Activated naive CD8-positive, alpha-beta T cell treated with anti-CD3 and anti-CD28 coated beads, Interleukin-2, amount 10 ng/mL, durations not matched to agents 7 days and 5 days (primary cell): Measurements from ENCODE around the gene QPCT. TPM values are rescaled to one million over a fixed set of nuclear protein-coding genes. Genes with fewer than 3 reads are reported as not detected.
"Not testable (repeated sequence)": the region's sequence is repeated elsewhere in the genome, so short reads cannot be mapped to it uniquely, and the experiment has no call there.

ENCODE experiments used
- ATAC-seq: fragments of 150-1000 bp; cut with Tn5 transposase; one replicate; pipeline ENCODE4 v1.10.0; 2021; ENCODE audit warnings: low read depth, moderate library complexity
- POLR2A ChIA-PET: fragments of 350-600 bp; sonication (Branson Sonifier 250); formaldehyde crosslinking; loops from one replicate; lab custom pipeline; 2021; ENCODE audit warnings: antibody characterized with exemption; lab: Charles Lee
- DNase-seq: peaks from one replicate; pipeline ENCODE4 v3.0.0; 2021
- H3K27ac Mint-ChIP-seq: one replicate; pipeline ENCODE4 v1.8.0; 2022; ENCODE audit warnings: mild to moderate bottlenecking, mixed read lengths
- H3K27me3 Mint-ChIP-seq: one replicate; pipeline ENCODE4 v1.8.0; 2022; ENCODE audit warnings: mild to moderate bottlenecking, moderate library complexity, mixed read lengths
- H3K36me3 Mint-ChIP-seq: one replicate; pipeline ENCODE4 v1.8.0; 2021; ENCODE audit warnings: mild to moderate bottlenecking, mixed read lengths
- H3K4me1 Mint-ChIP-seq: one replicate; pipeline ENCODE4 v1.8.0; 2021; ENCODE audit warnings: mixed read lengths
- H3K4me3 Mint-ChIP-seq: one replicate; pipeline ENCODE4 v1.8.0; 2022; ENCODE audit warnings: mild to moderate bottlenecking, moderate library complexity, mixed read lengths
- H3K9me3 Mint-ChIP-seq: one replicate; pipeline ENCODE4 v1.8.0; 2021; ENCODE audit warnings: mixed read lengths
- total RNA-seq, 2 experiments: library from RNA; stranded (reverse); gene quantifications; one replicate each; pipeline ENCODE4 v1.2.3, GENCODE V29; 2021

Gene QPCT
- 1 to 10 TPM in 1 of 2 experiments, under 1 TPM in 1; 0.50 to 1.1 TPM for total RNA-seq

DNA sequence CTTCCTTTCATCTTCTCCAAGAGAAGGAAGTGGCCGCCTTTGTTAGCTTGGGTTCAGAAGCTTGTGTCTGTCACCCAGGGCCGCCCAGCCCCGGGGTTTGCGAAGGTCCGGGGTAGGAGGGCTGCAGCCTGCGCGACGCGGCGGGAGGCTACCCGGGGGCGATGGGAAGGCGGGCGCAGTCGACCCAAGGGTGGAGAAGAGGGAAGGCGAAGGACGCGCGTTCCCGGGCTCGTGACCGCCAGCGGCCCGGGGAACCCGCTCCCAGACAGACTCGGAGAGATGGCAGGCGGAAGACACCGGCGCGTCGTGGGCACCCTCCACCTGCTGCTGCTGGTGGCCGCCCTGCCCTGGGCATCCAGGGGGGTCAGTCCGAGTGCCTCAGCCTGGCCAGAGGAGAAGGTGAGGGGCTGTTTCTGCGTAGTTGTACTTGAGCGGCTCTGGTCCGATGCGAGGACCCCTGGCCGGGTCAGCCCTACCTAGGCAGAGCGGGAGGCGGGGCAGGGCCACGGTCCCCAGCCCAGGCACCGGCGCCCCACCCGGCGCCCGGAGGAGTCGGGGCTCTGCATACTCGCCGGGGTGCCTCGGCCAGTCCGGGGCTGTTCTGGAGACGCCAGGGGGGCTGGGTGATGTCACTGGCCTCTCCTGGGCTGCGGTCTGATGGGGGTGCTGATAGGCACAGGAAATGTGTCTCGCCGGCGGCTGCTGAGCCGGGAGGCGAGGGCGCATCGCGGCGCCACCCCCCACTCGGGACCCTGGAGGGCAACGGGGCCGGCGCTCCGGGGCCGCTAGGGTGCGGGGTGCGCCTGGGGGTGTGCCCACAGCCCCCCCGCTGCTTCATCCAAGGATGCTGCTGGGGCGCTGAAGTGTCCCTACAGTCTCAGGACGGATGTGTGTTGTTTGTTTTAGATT, at the start of gene QPCT:
Gene QPCT, plus strand, starts transcription at position 178 of the 909 bp plus-strand sequence. Its CDS starts 102 bp downstream, at position 280.
- H3K27ac Mint-ChIP-seq = peak within 1 kb of the TSS; percentile 17
- H3K4me1 Mint-ChIP-seq = peaks cover 8% of the 10 kb centered on the region
- H3K9me3 Mint-ChIP-seq = no peaks in the 10 kb centered on the region
- no peaks in the 10 kb centered on the region for H3K36me3 Mint-ChIP-seq
- H3K4me3 Mint-ChIP-seq = peak within 1 kb of the TSS; percentile 71
- H3K27me3 Mint-ChIP-seq = peaks cover 70% of the 10 kb centered on the region
- ATAC-seq (peak; percentile 80), DNase-seq (peak; percentile 70)
- POLR2A ChIA-PET = interaction anchor here (0.6 kb wide), 1 partner anchor 14 kb away, joined by 3 read pairs; no protein-coding TSS in a partner anchor

GRCh38 chr2:37294858-37295257, 49.6 kb upstream of the QPCT start:
- H3K27ac Mint-ChIP-seq, H3K4me1 Mint-ChIP-seq, POLR2A ChIA-PET, H3K27me3 Mint-ChIP-seq, DNase-seq, H3K9me3 Mint-ChIP-seq, ATAC-seq, H3K4me3 Mint-ChIP-seq, H3K36me3 Mint-ChIP-seq: not testable (repeated sequence)

DNA sequence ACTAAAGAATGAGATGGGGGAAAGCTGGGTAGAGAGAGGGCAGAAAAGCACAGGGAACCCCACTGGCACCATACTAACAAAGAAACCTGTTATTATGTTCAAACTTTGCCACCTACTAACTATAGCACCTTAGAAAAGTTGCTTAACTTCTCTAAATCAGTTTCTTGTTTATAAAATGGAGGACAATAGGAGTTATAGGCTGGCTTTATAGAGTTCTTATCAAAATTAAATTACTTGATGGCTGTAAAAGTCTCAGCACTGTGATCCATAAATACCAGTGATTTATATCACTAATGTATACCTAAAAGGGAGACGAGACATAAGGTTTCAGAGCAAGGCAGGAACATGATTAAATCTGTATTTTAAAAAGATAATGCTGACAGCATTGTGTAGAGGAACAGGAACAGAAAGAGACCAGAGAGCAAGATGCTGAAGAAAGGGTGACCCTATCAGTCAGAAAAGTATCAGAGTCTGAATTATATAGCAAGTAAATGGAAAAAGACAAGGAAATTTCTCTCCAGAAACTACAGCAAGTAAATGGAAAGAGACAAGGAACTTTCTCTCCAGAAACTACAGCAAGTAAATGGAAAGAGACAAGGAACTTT, 48.9 kb upstream of the QPCT start:
- H3K36me3 Mint-ChIP-seq = peaks cover 9% of the 10 kb centered on the region
- DNase-seq (no peak), ATAC-seq (no peak)
- no peaks in the 10 kb centered on the region for H3K27me3 Mint-ChIP-seq
- POLR2A ChIA-PET = no interaction called here
- no peak overlapping the region for H3K4me3 Mint-ChIP-seq
- H3K4me1 Mint-ChIP-seq = peaks cover 3% of the 10 kb centered on the region
- H3K27ac Mint-ChIP-seq = no peak overlapping the region
- H3K9me3 Mint-ChIP-seq = no peaks in the 10 kb centered on the region

DNA sequence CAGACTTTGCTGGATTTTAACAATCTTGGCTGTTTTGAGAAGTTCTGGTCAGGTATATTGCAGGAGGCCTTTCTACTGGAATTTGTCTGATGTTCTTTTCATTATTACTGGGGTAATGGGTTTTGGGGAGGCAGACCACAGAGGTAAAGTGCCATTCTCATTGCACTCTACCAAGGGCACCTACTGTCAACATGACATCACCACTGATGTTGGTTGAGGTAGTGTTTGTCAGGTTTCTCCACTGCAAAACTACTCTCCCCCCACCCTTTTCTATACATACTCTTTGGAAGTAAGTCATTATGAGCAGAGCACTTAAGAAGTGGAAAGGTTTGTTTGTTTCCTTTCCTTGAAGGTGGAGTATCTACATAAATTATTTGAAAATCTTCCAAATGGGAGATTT, 46.8 kb upstream of the QPCT start:
- H3K27ac Mint-ChIP-seq = no peak overlapping the region
- no peak overlapping the region for H3K4me3 Mint-ChIP-seq
- no peak for DNase-seq
- no peaks in the 10 kb centered on the region for H3K9me3 Mint-ChIP-seq
- POLR2A ChIA-PET = no interaction called here
- H3K27me3 Mint-ChIP-seq = no peaks in the 10 kb centered on the region
- peaks cover 1% of the 10 kb centered on the region for H3K4me1 Mint-ChIP-seq
- ATAC-seq = no peak
- peaks cover 2% of the 10 kb centered on the region for H3K36me3 Mint-ChIP-seq

- H3K4me3 Mint-ChIP-seq = no peak overlapping the region
- H3K27me3 Mint-ChIP-seq = no peaks in the 10 kb centered on the region
- DNase-seq (no peak), ATAC-seq (no peak)
- peaks cover 1% of the 10 kb centered on the region for H3K4me1 Mint-ChIP-seq
- H3K27ac Mint-ChIP-seq = no peak overlapping the region
- POLR2A ChIA-PET = interaction anchor here (0.7 kb wide), 1 partner anchor 49 kb away, joined by 4 read pairs; no protein-coding TSS in a partner anchor
- H3K9me3 Mint-ChIP-seq = no peaks in the 10 kb centered on the region
- H3K36me3 Mint-ChIP-seq = peaks cover 2% of the 10 kb centered on the region
These were observed 44.3 kb upstream of the QPCT start for GRCh38 chr2:37300146-37300545.

DNA sequence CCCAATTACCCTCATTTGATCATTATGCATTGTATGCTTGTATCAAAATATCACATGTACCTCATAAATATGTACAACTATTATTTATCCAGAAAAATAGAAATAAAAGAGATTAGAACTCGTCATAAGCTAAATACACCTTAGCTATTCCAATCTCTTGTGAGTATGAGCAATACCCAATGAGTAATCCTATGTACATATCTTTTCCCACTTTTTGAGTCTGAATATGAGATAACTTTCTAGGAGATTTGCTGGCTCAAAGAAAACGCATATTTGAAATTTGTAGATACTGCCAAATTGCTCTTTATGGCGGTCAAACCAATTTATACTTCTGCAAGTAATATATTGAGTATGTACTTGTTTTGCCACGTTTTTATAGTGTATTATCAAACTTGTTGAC, 43.9 kb upstream of the QPCT start:
- no peaks in the 10 kb centered on the region for H3K27me3 Mint-ChIP-seq
- POLR2A ChIA-PET = interaction anchor here (0.7 kb wide), 1 partner anchor 90 kb away, joined by 3 read pairs; no protein-coding TSS in a partner anchor
- no peak overlapping the region for H3K4me3 Mint-ChIP-seq

DNA sequence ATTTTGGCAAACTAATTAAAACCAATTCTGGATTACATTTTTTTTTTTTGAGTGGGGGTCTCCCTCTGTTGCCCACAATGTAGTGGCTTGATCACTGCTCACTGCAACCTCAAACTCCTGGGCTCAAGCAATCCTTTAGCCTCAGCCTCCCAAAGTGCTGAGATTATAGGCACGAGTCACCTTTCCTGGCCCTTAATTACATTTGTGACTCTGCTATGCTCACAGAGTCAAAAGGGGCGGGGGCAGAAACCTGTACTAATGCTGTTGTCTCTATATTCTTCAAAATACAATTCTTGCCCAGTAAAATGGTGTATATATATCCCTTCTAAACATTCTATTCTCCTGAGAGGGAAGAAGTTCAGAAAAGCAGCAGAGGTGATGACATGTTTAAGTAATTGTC, 43.0 kb upstream of the QPCT start:
- Mint-ChIP-seq H3K4me1 (no peaks in the 10 kb centered on the region), H3K9me3 (no peaks in the 10 kb centered on the region), H3K36me3 (peaks cover 4% of the 10 kb centered on the region), H3K27ac (no peak overlapping the region), H3K4me3 (no peak overlapping the region), H3K27me3 (no peaks in the 10 kb centered on the region)
- ATAC-seq (no peak), DNase-seq (no peak)
- POLR2A ChIA-PET = interaction anchor here (0.7 kb wide), 1 partner anchor 89 kb away, joined by 3 read pairs; no protein-coding TSS in a partner anchor

More for the DNA sequence above, 43.9 kb upstream of the QPCT start:
- Mint-ChIP-seq H3K36me3 (peaks cover 4% of the 10 kb centered on the region), H3K27ac (no peak overlapping the region), H3K4me1 (peaks cover 1% of the 10 kb centered on the region), H3K9me3 (no peaks in the 10 kb centered on the region)
- no peak for DNase-seq
- ATAC-seq = no peak

- H3K9me3 Mint-ChIP-seq = no peaks in the 10 kb centered on the region
- POLR2A ChIA-PET = no interaction called here
- H3K4me3 Mint-ChIP-seq = no peak overlapping the region
- DNase-seq (no peak), ATAC-seq (no peak)
- no peak overlapping the region for H3K27ac Mint-ChIP-seq
- H3K36me3 Mint-ChIP-seq = peaks cover 4% of the 10 kb centered on the region
- H3K4me1 Mint-ChIP-seq = no peaks in the 10 kb centered on the region
- no peaks in the 10 kb centered on the region for H3K27me3 Mint-ChIP-seq
These were observed 41.7 kb upstream of the QPCT start for GRCh38 chr2:37302701-37303252.

- Mint-ChIP-seq H3K36me3 (peaks cover 3% of the 10 kb centered on the region), H3K4me3 (no peak overlapping the region), H3K27me3 (no peaks in the 10 kb centered on the region), H3K9me3 (no peaks in the 10 kb centered on the region), H3K4me1 (no peaks in the 10 kb centered on the region), H3K27ac (no peak overlapping the region)
- POLR2A ChIA-PET = no interaction called here
- DNase-seq (no peak), ATAC-seq (no peak)
These were observed 38.4 kb upstream of the QPCT start for GRCh38 chr2:37306024-37306423.

GRCh38 chr2:37307500-37307899, 36.9 kb upstream of the QPCT start:
- Mint-ChIP-seq H3K9me3 (no peaks in the 10 kb centered on the region), H3K27ac (no peak overlapping the region), H3K27me3 (no peaks in the 10 kb centered on the region), H3K36me3 (peaks cover 3% of the 10 kb centered on the region), H3K4me3 (no peak overlapping the region), H3K4me1 (no peaks in the 10 kb centered on the region)
- no peak for ATAC-seq
- DNase-seq = no peak
- POLR2A ChIA-PET = no interaction called here

- no peaks in the 10 kb centered on the region for H3K27me3 Mint-ChIP-seq
- DNase-seq (no peak), ATAC-seq (no peak)
- POLR2A ChIA-PET = no interaction called here
- no peak overlapping the region for H3K4me3 Mint-ChIP-seq
- H3K36me3 Mint-ChIP-seq = peaks cover 8% of the 10 kb centered on the region
- peaks cover 11% of the 10 kb centered on the region for H3K4me1 Mint-ChIP-seq
- H3K27ac Mint-ChIP-seq = no peak overlapping the region
- H3K9me3 Mint-ChIP-seq = no peaks in the 10 kb centered on the region
These were observed 29.1 kb upstream of the QPCT start for GRCh38 chr2:37315364-37315763.

GRCh38 chr2:37316181-37316580, 28.2 kb upstream of the QPCT start:
- Mint-ChIP-seq H3K27me3 (no peaks in the 10 kb centered on the region), H3K4me3 (no peak overlapping the region), H3K4me1 (peaks cover 11% of the 10 kb centered on the region), H3K27ac (no peak overlapping the region), H3K36me3 (peaks cover 8% of the 10 kb centered on the region), H3K9me3 (no peaks in the 10 kb centered on the region)
- POLR2A ChIA-PET = no interaction called here
- DNase-seq = no peak
- ATAC-seq = no peak

DNA sequence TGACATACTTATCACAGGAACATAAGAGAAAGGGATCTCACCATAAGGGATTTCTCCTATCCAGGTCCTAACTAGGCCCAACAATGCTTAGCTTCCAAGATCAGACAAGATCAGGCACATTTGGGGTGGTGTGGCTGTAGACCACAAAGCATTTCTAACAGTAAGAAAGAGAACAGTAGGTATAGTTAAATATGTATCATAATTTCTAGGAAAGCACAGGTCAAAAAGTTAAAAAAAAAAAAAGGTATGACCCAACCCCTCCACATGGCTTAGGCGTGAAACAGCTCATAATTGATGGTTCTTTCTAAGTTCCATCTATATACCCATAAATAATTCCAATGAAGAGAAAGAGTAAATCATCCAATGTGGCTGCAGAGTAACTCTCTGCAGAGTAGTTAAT, 26.7 kb upstream of the QPCT start:
- DNase-seq = no peak
- Mint-ChIP-seq H3K4me1 (peaks cover 20% of the 10 kb centered on the region), H3K36me3 (peaks cover 8% of the 10 kb centered on the region), H3K9me3 (no peaks in the 10 kb centered on the region), H3K27me3 (no peaks in the 10 kb centered on the region), H3K27ac (no peak overlapping the region), H3K4me3 (no peak overlapping the region)
- POLR2A ChIA-PET = interaction anchor here (1.2 kb wide), 1 partner anchor 13 kb away, joined by 4 read pairs; no protein-coding TSS in a partner anchor
- no peak for ATAC-seq
